SK-N-DZ (cell line): ENCODE measurements around the gene OR56A4. TPM values are rescaled to one million over a fixed set of nuclear protein-coding genes. Genes with fewer than 3 reads are reported as not detected.

Experiments used
- DNase-seq: peaks from one replicate; pipeline ENCODE4 v3.0.0-alpha.2; 2015; ENCODE audit warnings: low spot score
- polyA plus RNA-seq, 2 experiments: library from polyadenylated mRNA; depleted of rRNA; stranded (reverse); fragments of >200 nt; gene quantifications; 2 replicates each; pipeline ENCODE4 v1.2.3, GENCODE V29; 2014

The OR56A4 gene
- not detected in 2 replicates for polyA plus RNA-seq (2014; cell fraction: cytosol; rRNA removed)
- not detected in 2 replicates for polyA plus RNA-seq (2014; cell fraction: nucleus; rRNA removed)

DNA sequence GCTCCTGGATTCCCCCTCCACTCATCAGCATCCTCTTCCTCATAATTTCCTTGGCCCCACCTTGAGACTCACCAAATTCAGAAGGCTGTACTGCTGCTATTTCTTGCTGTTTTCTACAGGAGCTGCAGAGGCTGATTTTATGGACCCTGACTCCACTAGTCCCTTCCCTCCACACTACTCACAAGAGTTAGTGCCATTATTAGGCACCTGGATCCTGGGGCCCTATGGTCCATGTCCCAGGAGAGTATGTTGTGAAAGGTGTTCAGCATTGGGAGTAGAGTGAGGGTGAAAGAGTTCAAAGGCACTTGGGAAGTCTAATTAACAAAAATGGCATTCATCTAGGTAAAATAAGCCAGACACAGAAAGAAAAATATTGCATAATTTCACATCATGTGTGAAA is at the start of gene OR56A4:
Gene OR56A4, minus strand, starts transcription at position 101 of the 400 bp plus-strand sequence. CDS start 3,954 bp downstream, outside the sequence.
- DNase-seq = no peak

DNA sequence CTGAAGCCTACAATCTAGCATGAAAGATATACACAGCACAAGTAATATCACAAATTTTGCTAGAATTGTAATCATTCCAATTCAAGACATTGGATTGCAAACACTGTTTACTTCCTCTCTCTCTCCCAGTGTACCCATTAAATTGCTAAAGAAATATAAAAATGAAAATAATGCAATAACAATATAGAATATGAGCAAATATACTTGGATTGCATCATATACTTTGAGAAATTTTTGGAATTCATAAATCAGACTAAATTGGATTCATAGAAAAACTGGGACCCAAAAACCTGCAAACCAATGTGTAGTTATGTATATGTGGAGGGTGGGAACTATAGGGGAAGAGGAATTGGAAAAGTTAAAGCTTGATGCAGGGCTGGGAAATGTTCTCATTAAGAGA is 48.8 kb upstream of the OR56A4 start:
- DNase-seq = no peak

DNA sequence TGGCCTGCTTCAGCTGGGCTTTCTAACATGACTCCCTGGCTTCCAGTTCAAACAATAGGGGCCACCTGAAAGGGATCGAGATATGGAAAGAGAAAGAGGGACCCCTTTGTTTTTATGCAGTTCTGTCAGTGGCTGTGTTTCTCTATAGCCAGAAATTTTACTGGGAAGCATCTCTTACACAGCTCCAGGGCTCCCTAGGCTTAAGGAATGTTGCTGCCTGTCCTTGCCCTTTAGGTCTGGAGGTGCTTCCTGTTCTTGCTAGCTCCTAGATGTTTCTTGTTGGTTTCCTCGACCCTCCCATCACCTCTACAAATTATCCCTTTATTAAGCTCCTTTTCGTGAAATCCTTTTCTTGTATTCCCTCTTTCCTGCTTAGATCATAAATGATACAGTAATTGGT is 45.6 kb upstream of the OR56A4 start:
- no peak for DNase-seq

DNA sequence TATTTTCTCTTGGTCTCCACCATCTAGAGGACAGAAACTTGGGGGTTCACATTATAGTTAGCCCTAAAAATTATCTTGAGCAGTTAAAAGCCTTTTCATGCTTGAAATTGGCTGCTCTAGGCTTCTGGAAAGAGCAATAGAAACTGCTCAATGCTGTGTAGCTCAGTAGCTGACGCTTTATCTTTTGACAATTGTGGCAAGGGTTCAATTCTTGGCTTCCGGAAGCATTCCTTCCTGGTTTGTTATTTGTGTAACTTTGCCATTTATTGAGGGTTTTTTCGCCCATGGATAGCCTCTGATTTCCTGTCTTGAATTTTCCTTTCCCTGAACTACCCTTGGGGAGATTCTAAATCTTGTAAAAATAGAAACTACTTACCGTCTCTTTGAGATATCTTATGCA is 34.1 kb upstream of the OR56A4 start:
- DNase-seq = no peak

- DNase-seq = no peak
Observed at GRCh38 chr11:6030708-6031405, 24.1 kb upstream of the OR56A4 start, which contains the start of gene OR56A1. Gene OR56A1 (minus strand): TSS chr11:6030758. CDS start chr11:6027692, 3,066 bp downstream.

DNA sequence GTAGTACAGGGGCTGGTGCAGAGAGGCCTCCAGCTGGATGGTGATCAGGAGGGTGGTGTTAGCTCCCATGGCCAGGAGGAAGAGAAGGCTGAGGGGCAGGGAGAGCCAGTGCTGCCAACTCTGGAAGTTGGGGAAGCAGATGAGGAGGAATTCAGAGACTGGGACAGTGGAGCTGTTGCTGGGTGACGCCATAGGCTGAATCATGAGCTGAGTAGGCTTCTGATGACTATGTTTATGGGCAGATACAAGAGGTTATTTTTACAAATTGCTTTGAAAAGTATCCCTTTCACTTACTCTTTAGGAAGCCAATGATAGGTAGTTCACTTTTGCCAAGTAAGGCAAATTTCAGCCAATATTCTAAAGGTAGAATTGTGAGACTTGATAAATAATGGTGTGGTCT is 20.8 kb upstream of the OR56A4 start:
- DNase-seq = no peak

- DNase-seq = no peak
Observed at GRCh38 chr11:6025056-6025455, 18.3 kb upstream of the OR56A4 start.

DNA sequence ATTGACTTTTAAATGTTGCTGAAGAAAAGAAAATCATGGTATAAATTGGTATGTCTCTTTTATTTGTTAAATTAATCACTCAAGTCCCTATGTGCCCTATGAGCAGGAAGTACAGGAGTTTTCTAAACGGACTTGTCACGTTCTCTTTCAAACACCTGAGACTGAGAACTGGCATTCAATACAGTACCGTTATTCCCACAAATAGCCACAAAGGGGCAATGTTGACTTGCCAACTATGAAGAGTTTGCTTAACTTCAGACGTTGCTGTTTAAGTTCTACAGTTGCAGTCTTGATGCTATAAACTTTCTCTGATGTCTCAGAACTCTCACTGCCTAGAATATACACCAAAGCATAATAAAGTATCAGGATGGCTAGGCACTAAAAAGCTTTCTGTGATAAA is 16.2 kb upstream of the OR56A4 start:
- peak; percentile 9 for DNase-seq

- DNase-seq = no peak
Observed at GRCh38 chr11:6013042-6013441, 6.3 kb upstream of the OR56A4 start.

DNA sequence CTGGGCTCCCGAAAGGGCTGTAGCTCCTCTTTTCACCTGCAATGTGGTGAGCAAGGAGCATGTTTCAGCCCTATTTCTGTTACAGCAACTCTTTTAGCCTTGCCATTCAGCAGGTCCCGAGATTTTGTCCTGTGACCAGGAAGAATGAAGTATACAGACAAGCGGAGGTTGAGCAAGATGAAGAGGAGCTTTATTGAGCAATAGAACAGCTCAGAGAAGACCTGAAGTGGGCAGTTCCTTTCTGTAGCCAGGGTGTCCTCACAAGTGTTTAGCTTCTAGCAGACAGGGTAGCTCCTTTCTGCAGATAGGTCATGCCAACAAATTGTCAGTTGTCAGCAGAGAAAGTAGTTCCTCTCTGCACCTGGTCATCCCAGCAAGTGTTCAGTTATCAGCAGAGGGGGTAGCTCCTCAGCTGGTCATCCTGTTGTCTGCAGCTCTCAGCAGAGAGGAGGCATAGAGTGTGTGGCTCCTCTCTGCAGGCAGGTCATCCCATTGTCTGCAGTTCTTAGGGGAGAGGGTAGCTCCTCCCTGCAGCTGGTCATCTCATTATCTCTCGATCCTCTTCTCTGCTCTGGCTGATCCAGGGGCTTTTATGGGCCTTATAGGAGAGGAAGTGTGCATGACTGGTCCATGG is 5.4 kb upstream of the OR56A4 start:
- DNase-seq = no peak

GRCh38 chr11:6006395-6006794 is 351 bp downstream of the OR56A4 start:
- DNase-seq = no peak

DNA sequence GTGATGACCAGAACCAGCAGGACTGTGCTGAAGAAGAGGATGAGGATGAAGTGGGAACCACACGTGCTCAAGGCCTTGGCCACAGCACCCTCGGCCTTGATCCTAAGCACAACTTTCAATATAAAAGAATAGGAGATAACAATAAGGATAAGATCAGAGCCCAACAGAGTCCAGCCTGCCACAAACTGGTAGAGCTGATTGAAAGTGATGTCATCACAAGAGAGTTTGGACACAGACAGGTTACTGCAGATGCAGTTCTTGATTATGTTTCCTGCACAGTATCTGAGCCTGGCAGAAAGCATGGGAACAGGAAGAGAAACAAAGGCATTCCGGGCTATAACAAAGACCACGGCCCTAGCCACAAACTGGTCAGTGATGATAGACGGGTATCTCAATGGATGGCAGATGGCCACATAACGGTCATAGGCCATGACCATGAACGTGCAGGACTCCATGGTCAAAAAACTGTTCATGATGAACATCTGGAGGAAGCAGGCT is 4.5 kb downstream of the OR56A4 start:
- DNase-seq = no peak

DNA sequence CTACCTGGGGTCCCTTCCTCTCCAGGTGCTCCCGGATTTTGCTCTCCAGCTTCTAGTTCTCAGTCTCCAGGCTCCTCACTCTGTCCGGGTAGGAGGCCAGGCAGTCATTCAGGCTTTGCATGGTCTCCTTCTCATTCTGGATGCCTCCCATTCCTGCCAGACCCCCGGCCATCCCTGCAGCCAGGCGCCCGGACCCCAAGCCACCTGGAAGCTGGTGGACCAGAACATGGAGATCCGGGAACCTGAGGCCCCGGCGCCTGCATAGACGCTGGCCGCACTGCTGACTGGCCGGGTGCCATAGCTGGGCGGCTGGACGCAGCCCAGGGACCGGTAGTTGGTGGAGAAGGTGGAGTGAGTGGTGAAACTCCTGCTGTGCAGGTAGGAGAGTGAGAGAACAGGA is 12.0 kb downstream of the OR56A4 start:
- no peak for DNase-seq

- DNase-seq = peak; percentile 7
Observed at GRCh38 chr11:5992604-5993251, 14.0 kb downstream of the OR56A4 start.

DNA sequence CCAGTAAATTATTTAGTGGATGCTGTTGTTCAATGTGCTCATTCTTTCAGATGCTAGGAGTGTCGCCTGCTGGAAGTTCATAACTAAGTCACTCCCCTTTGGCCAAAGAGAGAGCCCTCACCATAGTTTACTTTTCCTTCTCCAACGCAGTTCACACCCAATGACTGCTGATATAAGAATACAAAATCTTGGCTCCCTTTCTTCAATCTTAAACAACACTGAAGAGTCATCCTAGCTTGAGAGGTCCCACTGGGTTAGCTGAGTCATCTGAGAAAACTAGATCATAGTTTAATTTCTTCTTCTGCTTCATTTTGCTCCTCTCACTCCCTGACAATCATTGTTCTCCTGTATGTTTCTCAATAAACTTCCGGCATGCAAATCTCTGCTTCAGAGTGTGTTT is 14.6 kb downstream of the OR56A4 start:
- DNase-seq = no peak

GRCh38 chr11:5989203-5989602 is 17.5 kb downstream of the OR56A4 start:
- no peak for DNase-seq

GRCh38 chr11:5986885-5987284 is 19.9 kb downstream of the OR56A4 start, which contains the start of gene OR52L1:
Gene OR52L1 (minus strand): TSS chr11:5986985. CDS start chr11:5986930, 55 bp downstream.
- no peak for DNase-seq

DNA sequence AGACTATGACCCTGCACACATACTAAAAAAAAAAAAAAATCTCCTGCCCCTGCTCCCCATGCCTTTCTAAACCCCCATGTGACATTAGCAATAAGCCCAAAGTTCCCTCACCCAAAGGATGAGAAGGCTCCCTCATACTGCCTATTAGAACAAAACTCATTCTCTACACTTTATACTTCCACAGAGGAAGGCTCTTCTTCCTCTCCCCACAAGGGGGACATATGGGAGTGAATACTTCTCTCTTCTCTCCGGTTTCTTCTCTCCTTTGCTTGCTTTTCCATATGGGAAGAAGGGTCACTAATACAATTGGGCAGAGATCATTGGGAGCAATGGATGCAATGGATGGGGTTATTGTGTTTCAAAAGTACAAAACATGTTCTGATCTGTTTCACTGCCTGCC is 23.3 kb downstream of the OR56A4 start:
- DNase-seq = no peak

- no peak for DNase-seq
Observed at GRCh38 chr11:5973530-5973929, 33.2 kb downstream of the OR56A4 start.

- no peak for DNase-seq
Observed at GRCh38 chr11:5968394-5968793, 38.4 kb downstream of the OR56A4 start, which contains the start of gene OR56A5. Gene OR56A5 (minus strand): TSS chr11:5968494. CDS start chr11:5968494, 0 bp downstream.

DNA sequence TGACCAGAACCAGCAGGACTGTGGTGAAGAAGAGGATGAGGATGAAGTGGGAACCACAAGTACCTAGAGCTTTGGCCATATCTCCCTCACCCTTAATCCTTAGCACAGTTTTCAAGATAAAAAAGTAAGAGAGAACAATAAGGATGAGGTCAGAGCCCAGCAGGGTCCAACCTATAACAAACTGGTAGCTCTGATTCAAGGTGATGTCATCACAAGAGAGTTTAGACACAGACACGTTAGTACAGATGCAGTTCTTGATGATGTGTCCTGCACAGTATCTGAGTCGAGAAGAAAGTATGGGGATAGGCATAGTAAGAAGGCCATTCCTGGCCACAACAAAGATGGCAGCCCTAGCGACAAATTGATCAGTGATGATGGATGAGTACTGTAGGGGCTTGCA is 39.0 kb downstream of the OR56A4 start:
- no peak for DNase-seq

DNA sequence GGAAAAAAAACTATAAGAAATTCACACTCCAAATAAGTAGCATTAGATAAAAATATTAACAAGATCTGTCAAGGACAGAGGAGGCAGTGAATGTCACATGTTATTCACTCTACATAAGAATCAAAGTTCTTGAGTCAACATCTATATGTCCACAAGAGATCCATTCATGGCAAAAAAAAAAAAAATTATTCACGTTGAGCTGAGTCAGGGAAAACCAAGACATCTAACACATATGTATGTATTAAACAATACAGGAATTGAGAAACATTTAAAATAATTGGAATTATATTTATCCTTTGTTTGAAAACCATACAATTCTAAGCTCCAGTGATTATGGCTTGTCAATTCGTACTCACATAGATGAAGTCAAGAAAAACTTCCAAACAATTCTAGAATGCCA is 39.8 kb downstream of the OR56A4 start:
- no peak for DNase-seq
